Uterus (tissue), 2 donors: ENCODE measurements around the gene IGFBP4.

Source experiments
- POLR2A ChIP-seq, 2 donors: fragments of 450-650 bp; IDR thresholded peaks; one replicate each; pipeline ENCODE4 v1.6.1; 2016; ENCODE audit warnings: antibody characterized with exemption in 2 of 2, mild to moderate bottlenecking in 1 of 2, moderate library complexity in 1 of 2
- TF ChIP-seq, protein P1 (sequence below), 4 experiments: fragments of 200-600 bp in 2 of 4; fragments of 450-650 bp in 2 of 4; sonication (generic) in 2 of 4; IDR thresholded peaks; one replicate each; pipeline ENCODE4 v1.5.1; 2016 to 2019; ENCODE audit warnings: antibody characterized with exemption in 4 of 4, mild to moderate bottlenecking in 2 of 4, moderate library complexity in 1 of 4

DNA sequence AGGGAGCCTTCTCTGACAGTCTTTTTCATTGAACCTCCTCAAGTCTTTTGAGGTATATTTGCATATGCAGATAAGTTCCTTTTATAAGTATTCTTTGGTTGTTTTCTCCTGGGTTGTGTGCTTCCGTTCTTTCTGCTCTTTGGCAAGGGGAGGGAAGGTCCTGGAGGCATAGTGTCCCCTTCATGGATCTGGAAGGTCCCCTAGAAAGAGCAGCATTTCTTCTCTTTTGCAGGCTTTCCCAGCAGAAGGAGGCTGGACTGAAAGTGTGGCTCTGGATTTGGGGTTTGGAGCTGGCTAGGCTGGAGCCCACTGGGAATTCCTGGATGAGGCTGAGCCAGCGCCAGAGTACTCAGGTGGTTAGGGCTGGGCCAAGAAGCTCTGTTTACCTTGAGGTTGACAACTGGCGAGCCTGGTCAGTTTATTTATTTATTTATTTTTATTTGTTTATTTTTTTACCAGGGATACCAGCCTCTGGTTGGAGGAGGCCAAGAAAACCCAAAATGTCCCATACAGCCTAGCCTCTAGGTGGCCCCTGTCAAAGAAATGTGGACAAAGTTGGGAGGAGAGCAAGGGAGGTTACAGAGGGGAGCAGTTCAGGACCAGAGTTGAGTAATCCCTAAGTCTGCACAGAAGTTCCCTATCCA lies 20.1 kb upstream of the IGFBP4 start:
- TF ChIP-seq, protein P1, sequence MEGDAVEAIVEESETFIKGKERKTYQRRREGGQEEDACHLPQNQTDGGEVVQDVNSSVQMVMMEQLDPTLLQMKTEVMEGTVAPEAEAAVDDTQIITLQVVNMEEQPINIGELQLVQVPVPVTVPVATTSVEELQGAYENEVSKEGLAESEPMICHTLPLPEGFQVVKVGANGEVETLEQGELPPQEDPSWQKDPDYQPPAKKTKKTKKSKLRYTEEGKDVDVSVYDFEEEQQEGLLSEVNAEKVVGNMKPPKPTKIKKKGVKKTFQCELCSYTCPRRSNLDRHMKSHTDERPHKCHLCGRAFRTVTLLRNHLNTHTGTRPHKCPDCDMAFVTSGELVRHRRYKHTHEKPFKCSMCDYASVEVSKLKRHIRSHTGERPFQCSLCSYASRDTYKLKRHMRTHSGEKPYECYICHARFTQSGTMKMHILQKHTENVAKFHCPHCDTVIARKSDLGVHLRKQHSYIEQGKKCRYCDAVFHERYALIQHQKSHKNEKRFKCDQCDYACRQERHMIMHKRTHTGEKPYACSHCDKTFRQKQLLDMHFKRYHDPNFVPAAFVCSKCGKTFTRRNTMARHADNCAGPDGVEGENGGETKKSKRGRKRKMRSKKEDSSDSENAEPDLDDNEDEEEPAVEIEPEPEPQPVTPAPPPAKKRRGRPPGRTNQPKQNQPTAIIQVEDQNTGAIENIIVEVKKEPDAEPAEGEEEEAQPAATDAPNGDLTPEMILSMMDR (IDR thresholded peaks at IDR 0.05): no peak
- TF ChIP-seq POLR2A (IDR thresholded peaks at IDR 0.05): no peak
